Prostate gland (tissue), 2 donors: Measurements from ENCODE around the gene SFMBT1.

ENCODE experiments used
- POLR2A ChIP-seq: fragments of 450-650 bp; IDR thresholded peaks from one replicate; pipeline ENCODE4 v1.6.1; 2016; ENCODE audit warnings: antibody characterized with exemption, mild to moderate bottlenecking
- POLR2AphosphoS5 ChIP-seq: sonication (generic); formaldehyde crosslinking; IDR thresholded peaks from one replicate; pipeline ENCODE4 v1.6.1; 2017; ENCODE audit warnings: antibody characterized with exemption
- TF ChIP-seq, protein P1 (sequence below), 4 experiments: fragments of 200-600 bp in 2 of 4; fragments of 450-650 bp in 2 of 4; sonication (generic) in 2 of 4; IDR thresholded peaks; 1 replicate in 3 of 4; 2 replicates in 1 of 4; pipeline ENCODE4 v1.5.1; 2016 to 2019; ENCODE audit warnings: antibody characterized with exemption in 4 of 4, mild to moderate bottlenecking in 2 of 4, moderate library complexity in 2 of 4

DNA sequence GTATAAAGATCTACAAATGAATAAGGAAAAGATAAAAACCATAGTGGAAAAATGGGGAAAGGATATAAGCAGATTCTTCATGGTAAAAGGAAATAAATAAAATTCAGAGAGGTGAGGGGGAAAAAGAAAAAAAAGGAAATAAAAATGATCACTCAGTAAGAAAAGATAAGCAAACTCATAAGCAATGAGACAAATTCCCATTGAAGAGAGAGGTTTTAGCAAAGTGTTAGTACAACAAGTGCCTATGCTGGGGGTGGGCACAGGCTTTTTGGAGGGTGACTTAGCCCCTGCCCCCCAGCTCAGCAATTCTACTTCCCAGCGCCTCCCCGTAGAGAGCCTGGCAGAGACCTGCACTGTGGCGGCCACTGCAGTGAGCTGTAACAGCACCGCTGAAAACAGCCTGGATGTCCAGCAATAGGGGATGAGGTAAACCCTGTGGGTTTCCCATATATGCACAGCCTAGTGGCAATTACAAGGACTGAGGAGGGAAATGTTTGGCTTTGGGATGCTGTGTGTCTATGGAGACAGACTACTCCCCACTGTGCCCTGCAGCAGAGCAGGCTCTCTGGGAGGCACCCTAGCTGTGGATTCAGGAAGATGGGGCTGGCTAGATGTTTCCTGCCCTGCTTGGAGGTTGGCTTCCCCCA is 23.7 kb upstream of the SFMBT1 start:
- TF ChIP-seq, protein P1, sequence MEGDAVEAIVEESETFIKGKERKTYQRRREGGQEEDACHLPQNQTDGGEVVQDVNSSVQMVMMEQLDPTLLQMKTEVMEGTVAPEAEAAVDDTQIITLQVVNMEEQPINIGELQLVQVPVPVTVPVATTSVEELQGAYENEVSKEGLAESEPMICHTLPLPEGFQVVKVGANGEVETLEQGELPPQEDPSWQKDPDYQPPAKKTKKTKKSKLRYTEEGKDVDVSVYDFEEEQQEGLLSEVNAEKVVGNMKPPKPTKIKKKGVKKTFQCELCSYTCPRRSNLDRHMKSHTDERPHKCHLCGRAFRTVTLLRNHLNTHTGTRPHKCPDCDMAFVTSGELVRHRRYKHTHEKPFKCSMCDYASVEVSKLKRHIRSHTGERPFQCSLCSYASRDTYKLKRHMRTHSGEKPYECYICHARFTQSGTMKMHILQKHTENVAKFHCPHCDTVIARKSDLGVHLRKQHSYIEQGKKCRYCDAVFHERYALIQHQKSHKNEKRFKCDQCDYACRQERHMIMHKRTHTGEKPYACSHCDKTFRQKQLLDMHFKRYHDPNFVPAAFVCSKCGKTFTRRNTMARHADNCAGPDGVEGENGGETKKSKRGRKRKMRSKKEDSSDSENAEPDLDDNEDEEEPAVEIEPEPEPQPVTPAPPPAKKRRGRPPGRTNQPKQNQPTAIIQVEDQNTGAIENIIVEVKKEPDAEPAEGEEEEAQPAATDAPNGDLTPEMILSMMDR (IDR thresholded peaks at IDR 0.05): no peak
- TF ChIP-seq POLR2A (no peak), POLR2AphosphoS5 (no peak)
